PC-3 (cell line): Measurements from ENCODE around the gene ATP6AP1.
"Not testable (repeated sequence)": the region's sequence is repeated elsewhere in the genome, so short reads cannot be mapped to it uniquely, and the experiment has no call there.

Experiments used
- CTCF ChIP-seq: fragments of 300-600 bp; sonication (generic); conservative IDR thresholded peaks from 2 replicates; pipeline ENCODE4 v1.5.1; 2017; ENCODE audit warnings: antibody characterized with exemption, low read depth, mild to moderate bottlenecking, low read length
- EZH2 ChIP-seq: fragments of 300-600 bp; sonication (generic); IDR thresholded peaks from one replicate; pipeline ENCODE4 v1.6.1; 2017; ENCODE audit warnings: antibody characterized with exemption, mild to moderate bottlenecking, low read length; ENCODE audit not compliant: unreplicated experiment

- not testable (repeated sequence) for TF ChIP-seq CTCF, EZH2
Measured at GRCh38 chrX:154388649-154389048, 39.8 kb upstream of the ATP6AP1 start.
